ENCODE data around the gene ZNF827. TPM values are rescaled to one million over a fixed set of nuclear protein-coding genes. Genes with fewer than 3 reads are reported as not detected.

ZNF827 gene
- total RNA-seq, 1 donor from 2014 or later, result 50.2 TPM

GRCh38 chr4:145885666-145886065 is 53.0 kb downstream of the ZNF827 start:
- peaks cover 14% of the 10 kb centered on the region for H3K4me1 Mint-ChIP-seq (ENCODE audit: low read depth)
- no peak for TF ChIP-seq CTCF (IDR thresholded peaks at IDR 0.05; ENCODE audit: unreplicated experiment)
- no peak for DNase-seq (ENCODE audit: low spot score, unreplicated experiment)
- H3K4me3 Mint-ChIP-seq (ENCODE audit: low read depth), result no peak overlapping the region
- H3K36me3 Mint-ChIP-seq (ENCODE audit: insufficient read depth), result peaks cover 17% of the 10 kb centered on the region
- H3K27me3 Mint-ChIP-seq, result no peaks in the 10 kb centered on the region
- H3K27ac Mint-ChIP-seq, result no peak overlapping the region
- H3K9me3 Mint-ChIP-seq (ENCODE audit: low read depth), result no peaks in the 10 kb centered on the region

- Mint-ChIP-seq H3K9me3 (ENCODE audit: low read depth) (no peaks in the 10 kb centered on the region), H3K27ac (no peak overlapping the region), H3K4me1 (ENCODE audit: low read depth) (peaks cover 14% of the 10 kb centered on the region), H3K27me3 (no peaks in the 10 kb centered on the region), H3K4me3 (ENCODE audit: low read depth) (no peak overlapping the region), H3K36me3 (ENCODE audit: insufficient read depth) (peaks cover 13% of the 10 kb centered on the region)
- no peak for TF ChIP-seq CTCF (IDR thresholded peaks at IDR 0.05; ENCODE audit: unreplicated experiment)
- no peak for DNase-seq (ENCODE audit: low spot score, unreplicated experiment)
Observed at GRCh38 chr4:145884775-145885174, 53.8 kb downstream of the ZNF827 start.

- H3K4me3 Mint-ChIP-seq (ENCODE audit: low read depth), result no peak overlapping the region
- no peak for TF ChIP-seq CTCF (IDR thresholded peaks at IDR 0.05; ENCODE audit: unreplicated experiment)
- H3K27me3 Mint-ChIP-seq, result no peaks in the 10 kb centered on the region
- H3K36me3 Mint-ChIP-seq (ENCODE audit: insufficient read depth), result peaks cover 10% of the 10 kb centered on the region
- no peak for DNase-seq (ENCODE audit: low spot score, unreplicated experiment)
- H3K4me1 Mint-ChIP-seq (ENCODE audit: low read depth), result peaks cover 18% of the 10 kb centered on the region
- H3K27ac Mint-ChIP-seq, result no peak overlapping the region
- no peaks in the 10 kb centered on the region for H3K9me3 Mint-ChIP-seq (ENCODE audit: low read depth)
Observed at GRCh38 chr4:145883101-145883694, 55.4 kb downstream of the ZNF827 start.

- Mint-ChIP-seq H3K4me1 (ENCODE audit: low read depth) (peaks cover 18% of the 10 kb centered on the region), H3K27ac (no peak overlapping the region)
Observed at GRCh38 chr4:145882604-145883003, 56.0 kb downstream of the ZNF827 start.

GRCh38 chr4:145881989-145882388 is 56.6 kb downstream of the ZNF827 start:
- DNase-seq (ENCODE audit: low spot score, unreplicated experiment), result no peak
- TF ChIP-seq CTCF (IDR thresholded peaks at IDR 0.05; ENCODE audit: unreplicated experiment), result no peak
- Mint-ChIP-seq H3K27ac (peak overlapping the region; percentile 7), H3K36me3 (ENCODE audit: insufficient read depth) (peaks cover 11% of the 10 kb centered on the region), H3K9me3 (ENCODE audit: low read depth) (no peaks in the 10 kb centered on the region), H3K4me3 (ENCODE audit: low read depth) (no peak overlapping the region), H3K4me1 (ENCODE audit: low read depth) (peaks cover 18% of the 10 kb centered on the region), H3K27me3 (no peaks in the 10 kb centered on the region)

More at GRCh38 chr4:145882604-145883003, 56.0 kb downstream of the ZNF827 start:
- no peak for DNase-seq (ENCODE audit: low spot score, unreplicated experiment)
- no peaks in the 10 kb centered on the region for H3K27me3 Mint-ChIP-seq
- peaks cover 10% of the 10 kb centered on the region for H3K36me3 Mint-ChIP-seq (ENCODE audit: insufficient read depth)
- H3K4me3 Mint-ChIP-seq (ENCODE audit: low read depth), result no peak overlapping the region
- no peaks in the 10 kb centered on the region for H3K9me3 Mint-ChIP-seq (ENCODE audit: low read depth)
- no peak for TF ChIP-seq CTCF (IDR thresholded peaks at IDR 0.05; ENCODE audit: unreplicated experiment)

Data from progenitor cell of endocrine pancreas (in vitro differentiated cells).